Loucy (cell line): Measurements from ENCODE around the gene PLEKHA7.

Experiments used
- H2AFZ ChIP-seq: fragments of 200-600 bp; sonication (generic); 2 replicates; pipeline ENCODE4 v1.6.0; 2016; ENCODE audit warnings: antibody characterized with exemption, mild to moderate bottlenecking, low read length, moderate library complexity
- H3F3A ChIP-seq: fragments of 200-600 bp; 2 replicates; pipeline ENCODE4 v1.6.0; 2016; ENCODE audit warnings: antibody characterized with exemption, low read depth, mild to moderate bottlenecking
- H3K27me3 ChIP-seq: fragments of 200-600 bp; sonication (generic); 2 replicates; pipeline ENCODE4 v1.6.1; 2014; ENCODE audit warnings: low read length, mild to moderate bottlenecking; ENCODE audit not compliant: insufficient read depth, poor library complexity, severe bottlenecking
- H3K36me3 ChIP-seq: fragments of 200-600 bp; sonication (generic); 2 replicates; pipeline ENCODE4 v1.6.1; 2016; ENCODE audit warnings: low read length; ENCODE audit not compliant: insufficient read depth
- H3K4me1 ChIP-seq: fragments of 200-600 bp; sonication (generic); 2 replicates; pipeline ENCODE4 v1.5.1; 2014; ENCODE audit warnings: low read length, mild to moderate bottlenecking; ENCODE audit not compliant: insufficient read depth, poor library complexity, severe bottlenecking
- H3K4me2 ChIP-seq: fragments of 200-600 bp; sonication (generic); 2 replicates; pipeline ENCODE4 v1.6.0; 2014; ENCODE audit warnings: antibody characterized with exemption, low read length, low read depth, mild to moderate bottlenecking; ENCODE audit not compliant: poor library complexity, severe bottlenecking
- H3K4me3 ChIP-seq: fragments of 200-600 bp; sonication (generic); 2 replicates; pipeline ENCODE4 v1.5.1; 2014; ENCODE audit warnings: low read length, mild to moderate bottlenecking, mixed read lengths; ENCODE audit not compliant: poor library complexity, severe bottlenecking
- H3K79me2 ChIP-seq: fragments of 200-600 bp; sonication (generic); 2 replicates; pipeline ENCODE4 v1.6.1; 2014; ENCODE audit warnings: low read length; ENCODE audit not compliant: insufficient read depth
- H3K9ac ChIP-seq: fragments of 200-600 bp; sonication (generic); 2 replicates; pipeline ENCODE4 v1.6.0; 2014; ENCODE audit warnings: mild to moderate bottlenecking, low read depth, low read length, moderate library complexity; ENCODE audit not compliant: poor library complexity, severe bottlenecking
- H3K9me2 ChIP-seq: fragments of 200-600 bp; sonication (generic); replicated peaks from 2 replicates; pipeline ENCODE4 v1.6.1; 2016; ENCODE audit warnings: low read depth, low read length, mixed read lengths
- H3K9me3 ChIP-seq: fragments of 200-600 bp; sonication (generic); 2 replicates; pipeline ENCODE4 v1.6.1; 2014; ENCODE audit warnings: mild to moderate bottlenecking, antibody characterized with exemption, low read length, low read depth; ENCODE audit not compliant: insufficient read depth
- H4K20me1 ChIP-seq: fragments of 200-600 bp; sonication (generic); 2 replicates; pipeline ENCODE4 v1.6.0; 2014; ENCODE audit warnings: antibody characterized with exemption, low read length, mild to moderate bottlenecking; ENCODE audit not compliant: insufficient read depth, poor library complexity, severe bottlenecking
- CTCF ChIP-seq: fragments of 200-600 bp; sonication (generic); conservative IDR thresholded peaks from 2 replicates; pipeline ENCODE4 v1.5.1; 2014; ENCODE audit warnings: mild to moderate bottlenecking, antibody characterized with exemption, low read length
- EZH2phosphoT487 ChIP-seq: fragments of 200-600 bp; IDR thresholded peaks from 2 replicates; pipeline ENCODE4 v1.6.1; 2018; ENCODE audit warnings: antibody characterized with exemption, mild to moderate bottlenecking, moderate library complexity, borderline replicate concordance

The PLEKHA7 gene

GRCh38 chr11:16982809-16983208 lies 31.4 kb downstream of the PLEKHA7 start:
- no peaks in the 10 kb centered on the region for H3K27me3 ChIP-seq
- no peak overlapping the region for H3K4me2 ChIP-seq
- H3F3A ChIP-seq: no peaks in the 10 kb centered on the region
- no peaks in the 10 kb centered on the region for H4K20me1 ChIP-seq
- peaks cover 17% of the 10 kb centered on the region; the same call in 1 of the 2 replicates for H3K79me2 ChIP-seq
- H3K9ac ChIP-seq: no peak overlapping the region
- TF ChIP-seq EZH2phosphoT487 (no peak), CTCF (no peak)
- no peak overlapping the region for H3K4me3 ChIP-seq
- no peaks in the 10 kb centered on the region for H3K9me2 ChIP-seq
- H3K4me1 ChIP-seq: peaks cover 25% of the 10 kb centered on the region
- H3K9me3 ChIP-seq: no peaks in the 10 kb centered on the region
- no peak overlapping the region for H2AFZ ChIP-seq
- H3K36me3 ChIP-seq: no peaks in the 10 kb centered on the region

- H3K9me2 ChIP-seq: no peaks in the 10 kb centered on the region
- no peaks in the 10 kb centered on the region for H3K36me3 ChIP-seq
- no peak for TF ChIP-seq CTCF
- no peaks in the 10 kb centered on the region for H3K9me3 ChIP-seq
- H2AFZ ChIP-seq: no peak overlapping the region
- H3K27me3 ChIP-seq: no peaks in the 10 kb centered on the region
- H3K4me1 ChIP-seq: peaks cover 27% of the 10 kb centered on the region
- H3K4me3 ChIP-seq: no peak overlapping the region
- H3K4me2 ChIP-seq: no peak overlapping the region
- H3K79me2 ChIP-seq: peaks cover 20% of the 10 kb centered on the region
- no peaks in the 10 kb centered on the region for H4K20me1 ChIP-seq
- no peaks in the 10 kb centered on the region for H3F3A ChIP-seq
- H3K9ac ChIP-seq: no peak overlapping the region
Measured at GRCh38 chr11:16982256-16982671, 31.9 kb downstream of the PLEKHA7 start.

- Histone ChIP-seq H3K36me3 (no peaks in the 10 kb centered on the region), H3K27me3 (no peaks in the 10 kb centered on the region), H3K9ac (no peak overlapping the region), H3K4me2 (no peak overlapping the region), H3F3A (no peaks in the 10 kb centered on the region), H3K4me3 (no peak overlapping the region), H3K9me2 (no peaks in the 10 kb centered on the region), H3K9me3 (no peaks in the 10 kb centered on the region), H4K20me1 (no peaks in the 10 kb centered on the region), H3K4me1 (peaks cover 27% of the 10 kb centered on the region), H3K79me2 (peaks cover 22% of the 10 kb centered on the region), H2AFZ (no peak overlapping the region)
- TF ChIP-seq EZH2phosphoT487 (no peak), CTCF (no peak)
Measured at GRCh38 chr11:16981651-16982194, 32.5 kb downstream of the PLEKHA7 start.
